Natural killer cell (primary cell): ENCODE measurements around the gene KCNE2. TPM values are rescaled to one million over a fixed set of nuclear protein-coding genes. Genes with fewer than 3 reads are reported as not detected.
A peak's percentile ranks its signal among the peaks of the same experiment; 100 is the strongest.

ENCODE experiments used
- ATAC-seq, 3 donors: fragments of 150-1000 bp in 2 of 3; fragments of 200-7000 bp in 1 of 3; cut with Tn5 transposase; 1 replicate in 1 of 3; 2 replicates in 2 of 3; pipeline ENCODE4 v1.10.0; 2021; ENCODE audit warnings: mild to moderate bottlenecking in 2 of 3, moderate library complexity in 2 of 3
- DNase-seq, 2 donors: peaks; one replicate each; pipeline versions ENCODE4 v3.0.0 to v3.0.0-alpha.2; 2013 to 2021; ENCODE audit warnings: mixed read lengths in 1 of 2
- H3K27ac ChIP-seq: one replicate; pipeline ENCODE4 v1.5.1; 2013; ENCODE audit warnings: mild to moderate bottlenecking, low read length
- H3K27me3 ChIP-seq: one replicate; pipeline ENCODE4 v1.6.1; 2013; ENCODE audit warnings: low read length; ENCODE audit not compliant: control insufficient read depth, insufficient read depth
- H3K36me3 ChIP-seq: one replicate; pipeline ENCODE4 v1.6.1; 2013; ENCODE audit warnings: low read length; ENCODE audit not compliant: control insufficient read depth, insufficient read depth
- H3K4me1 ChIP-seq: one replicate; pipeline ENCODE4 v1.6.1; 2013; ENCODE audit warnings: low read length; ENCODE audit not compliant: control insufficient read depth, insufficient read depth
- H3K4me3 ChIP-seq: one replicate; pipeline ENCODE4 v1.5.1; 2013; ENCODE audit warnings: low read length
- H3K9me3 ChIP-seq: one replicate; pipeline ENCODE4 v1.6.1; 2013; ENCODE audit warnings: low read length; ENCODE audit not compliant: control insufficient read depth, insufficient read depth
- H3K27ac Mint-ChIP-seq, 2 donors: one replicate each; pipeline ENCODE4 v1.8.0; 2022; ENCODE audit warnings: mild to moderate bottlenecking in 2 of 2, mixed read lengths in 2 of 2, moderate library complexity in 1 of 2
- H3K27me3 Mint-ChIP-seq, 2 donors: one replicate each; pipeline ENCODE4 v1.8.0; 2022; ENCODE audit warnings: low read depth in 2 of 2, mixed read lengths in 2 of 2
- H3K36me3 Mint-ChIP-seq: one replicate; pipeline ENCODE4 v1.8.0; 2022; ENCODE audit warnings: mixed read lengths
- H3K4me1 Mint-ChIP-seq, 2 donors: one replicate each; pipeline ENCODE4 v1.8.0; 2022; ENCODE audit warnings: mixed read lengths in 2 of 2
- H3K4me3 Mint-ChIP-seq: one replicate; pipeline ENCODE4 v1.8.0; 2022; ENCODE audit warnings: mild to moderate bottlenecking, moderate library complexity, mixed read lengths
- H3K9me3 Mint-ChIP-seq, 2 donors: one replicate each; pipeline ENCODE4 v1.8.0; 2022; ENCODE audit warnings: mixed read lengths in 2 of 2
- CTCF ChIP-seq: fragments of 200-600 bp; IDR thresholded peaks from one replicate; pipeline ENCODE4 v1.8.0; 2022; ENCODE audit warnings: antibody characterized with exemption
- WGBS: methylation state at CpG from one replicate; pipeline ENCODE4 v1.1.7; 2013; ENCODE audit warnings: missing lambda C conversion rate; ENCODE audit not compliant: insufficient coverage; 5-methylcytosine and 5-hydroxymethylcytosine counted together
- intact Hi-C: fragments of 100-400 bp; cut with micrococcal nuclease; formaldehyde crosslinking; loops from one replicate; pipeline ENCODE4 v1.14.2; 2022
- total RNA-seq, 4 donors: library from RNA; stranded (reverse); fragments of 120-200 nt in 1 of 4; gene quantifications; one replicate each; pipeline versions ENCODE4 v1.2.3 to v1.2.4, GENCODE V29; 2013 to 2022

Gene KCNE2
- total RNA-seq, 3 donors from 2014 or later (not counting 1 experiment from before 2014, with no cell fraction given), result 0.60 TPM; not detected in 2

GRCh38 chr21:34364921-34365320, 1.1 kb downstream of the KCNE2 start:
- Mint-ChIP-seq H3K4me1 (peaks cover 6 to 7% of the 10 kb centered on the region in 2 donors), H3K27me3 (peaks cover 7 to 10% of the 10 kb centered on the region in 2 donors), H3K36me3 (no peaks in the 10 kb centered on the region), H3K9me3 (no peaks in the 10 kb centered on the region), H3K4me3 (no peak overlapping the region), H3K27ac (no peak overlapping the region)
- ATAC-seq, result no peak
- Histone ChIP-seq H3K27me3 (peaks cover 5% of the 10 kb centered on the region), H3K4me3 (no peak overlapping the region), H3K4me1 (no peaks in the 10 kb centered on the region), H3K27ac (no peak overlapping the region), H3K9me3 (no peaks in the 10 kb centered on the region), H3K36me3 (no peaks in the 10 kb centered on the region)
- intact Hi-C loops, result no loop called here
- DNase-seq, result no peak
- no peak for TF ChIP-seq CTCF

- H3K27me3 Mint-ChIP-seq, result peaks cover 8 to 17% of the 10 kb centered on the region in 2 donors
- no peak for ATAC-seq
- H3K9me3 Mint-ChIP-seq, result no peaks in the 10 kb centered on the region
- no peak for DNase-seq
- H3K27ac Mint-ChIP-seq, result no peak overlapping the region
- H3K36me3 Mint-ChIP-seq, result no peaks in the 10 kb centered on the region
- Histone ChIP-seq H3K4me3 (no peak overlapping the region), H3K27me3 (peaks cover 3% of the 10 kb centered on the region), H3K36me3 (no peaks in the 10 kb centered on the region), H3K4me1 (no peaks in the 10 kb centered on the region), H3K27ac (no peak overlapping the region), H3K9me3 (no peaks in the 10 kb centered on the region)
- no peak for TF ChIP-seq CTCF
- 90% methylated on average over 6 of the region's 6 CpGs for WGBS
- no peak overlapping the region for H3K4me3 Mint-ChIP-seq
- intact Hi-C loops, result no loop called here
- peaks cover 6 to 7% of the 10 kb centered on the region in 2 donors for H3K4me1 Mint-ChIP-seq
Measured at GRCh38 chr21:34365809-34366208, 2.0 kb downstream of the KCNE2 start.

DNA sequence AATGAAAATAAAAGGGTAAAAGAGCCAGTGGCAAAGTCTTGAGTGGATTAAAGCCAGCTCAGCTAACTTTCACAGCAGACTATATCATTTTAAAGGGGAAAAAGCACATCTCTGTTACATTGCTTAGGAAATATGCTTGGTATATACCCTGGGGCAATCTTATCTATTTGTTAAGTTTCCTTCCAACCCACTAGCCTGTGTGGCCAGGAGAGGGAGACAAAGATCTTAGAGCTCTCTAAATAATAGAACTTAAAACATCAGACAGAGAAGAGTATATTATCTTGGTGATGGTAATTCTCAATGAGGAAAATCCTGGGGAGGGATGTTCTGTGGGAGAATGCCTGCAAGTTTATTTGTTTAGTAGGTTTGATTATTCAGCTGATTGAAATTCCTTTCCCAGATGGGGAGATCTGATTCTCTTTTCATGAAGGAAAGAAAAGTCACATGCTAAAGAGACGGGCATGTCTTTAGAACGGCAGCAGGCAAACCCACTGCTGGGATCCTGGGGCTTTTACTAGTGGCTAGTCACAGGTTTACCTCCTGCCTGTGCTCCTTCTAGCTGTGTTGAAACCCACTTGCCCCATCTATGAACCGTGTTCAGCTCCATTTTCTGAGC, 3.6 kb downstream of the KCNE2 start:
- H3K36me3 Mint-ChIP-seq, result no peaks in the 10 kb centered on the region
- no peaks in the 10 kb centered on the region for H3K9me3 Mint-ChIP-seq
- no peaks in the 10 kb centered on the region for H3K4me1 Mint-ChIP-seq
- DNase-seq (peak in 1 of 2 donors; percentile 69), ATAC-seq (peak; percentile 71 to 79 (median 78))
- H3K4me3 Mint-ChIP-seq, result no peak overlapping the region
- H3K27ac ChIP-seq, result no peak overlapping the region
- H3K36me3 ChIP-seq, result no peaks in the 10 kb centered on the region
- TF ChIP-seq CTCF, result peak; percentile 58
- 80% methylated on average over 3 of the region's 3 CpGs for WGBS
- peaks cover 7 to 24% of the 10 kb centered on the region in 2 donors for H3K27me3 Mint-ChIP-seq
- H3K4me1 ChIP-seq, result no peaks in the 10 kb centered on the region
- H3K27ac Mint-ChIP-seq, result no peak overlapping the region
- intact Hi-C loops, result no loop called here
- no peaks in the 10 kb centered on the region for H3K27me3 ChIP-seq
- H3K4me3 ChIP-seq, result no peak overlapping the region
- H3K9me3 ChIP-seq, result no peaks in the 10 kb centered on the region

DNA sequence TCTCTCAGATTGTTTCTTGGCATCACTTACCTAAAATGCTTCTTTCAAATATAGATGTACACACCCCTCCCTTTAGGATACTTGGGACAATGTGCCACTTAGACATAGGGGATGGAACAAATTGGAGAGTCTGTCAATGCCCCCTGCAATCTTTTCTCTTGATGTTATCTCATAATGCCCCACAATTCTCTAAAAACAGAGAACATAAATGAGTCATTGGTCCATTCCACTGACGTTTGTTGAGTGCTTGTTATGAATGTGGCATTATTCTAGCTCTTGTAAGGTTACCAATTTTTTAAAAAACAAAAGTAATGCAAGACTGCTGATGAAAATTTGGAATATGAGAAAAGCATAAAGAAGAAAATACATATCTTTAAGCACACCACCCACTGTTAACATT, 5.9 kb downstream of the KCNE2 start:
- DNase-seq (no peak), ATAC-seq (no peak)
- no peaks in the 10 kb centered on the region for H3K36me3 Mint-ChIP-seq
- intact Hi-C loops, result no loop called here
- Histone ChIP-seq H3K27ac (no peak overlapping the region), H3K36me3 (no peaks in the 10 kb centered on the region), H3K4me1 (no peaks in the 10 kb centered on the region), H3K9me3 (no peaks in the 10 kb centered on the region), H3K4me3 (no peak overlapping the region), H3K27me3 (no peaks in the 10 kb centered on the region)
- H3K4me1 Mint-ChIP-seq, result no peaks in the 10 kb centered on the region
- TF ChIP-seq CTCF, result no peak
- no peaks in the 10 kb centered on the region for H3K9me3 Mint-ChIP-seq
- 40% methylated on average over 1 of the region's 1 CpG for WGBS
- no peak overlapping the region for H3K27ac Mint-ChIP-seq
- no peak overlapping the region for H3K4me3 Mint-ChIP-seq
- H3K27me3 Mint-ChIP-seq, result peaks cover 7 to 24% of the 10 kb centered on the region in 2 donors
